PC-9 (cell line): ENCODE measurements around the gene GP2. TPM values are rescaled to one million over a fixed set of nuclear protein-coding genes. Genes with fewer than 3 reads are reported as not detected.

Experiments used
- BruUV-seq: library from RNA; stranded (reverse); fragments of 400-500 nt; replicated peaks from 2 replicates; lab custom pipeline; 2021; lab: Mats Ljungman, UMichigan
- CTCF ChIA-PET: fragments of 300-600 bp; sonication (Branson Sonifier 250); formaldehyde crosslinking; loops from one replicate; lab custom pipeline; 2022; ENCODE audit warnings: antibody characterized with exemption; lab: Charles Lee
- POLR2A ChIA-PET: fragments of 300-600 bp; sonication (Branson Sonifier 250); formaldehyde crosslinking; loops from one replicate; lab custom pipeline; 2022; ENCODE audit warnings: antibody characterized with exemption; ENCODE audit not compliant: unreplicated experiment; lab: Charles Lee
- DNase-seq, 2 experiments: peaks; one replicate each; pipeline versions ENCODE4 v3.0.0 to v3.0.0-alpha.2; 2015 to 2022; ENCODE audit warnings: mixed read lengths in 1 of 2
- H2AFZ ChIP-seq: fragments of 200-600 bp; sonication (generic); 2 replicates; pipeline ENCODE4 v1.8.1; 2017; ENCODE audit warnings: antibody characterized with exemption
- H3F3A ChIP-seq: fragments of 200-600 bp; sonication (generic); 2 replicates; pipeline ENCODE4 v1.8.1; 2017; ENCODE audit warnings: antibody characterized with exemption, mild to moderate bottlenecking, low read depth; ENCODE audit not compliant: insufficient read depth
- H3K27ac ChIP-seq: fragments of 200-600 bp; sonication (generic); 2 replicates; pipeline ENCODE4 v1.6.1; 2016; ENCODE audit warnings: mixed run types
- H3K27me3 ChIP-seq: fragments of 200-600 bp; sonication (generic); 2 replicates; pipeline ENCODE4 v1.6.1; 2016; ENCODE audit warnings: low read depth, mixed run types; ENCODE audit not compliant: insufficient read depth
- H3K36me3 ChIP-seq: fragments of 200-600 bp; sonication (generic); 2 replicates; pipeline ENCODE4 v1.6.1; 2016; ENCODE audit warnings: low read depth, mixed run types
- H3K4me1 ChIP-seq: fragments of 200-600 bp; sonication (generic); replicated peaks from 2 replicates; pipeline ENCODE4 v1.6.1; 2016; ENCODE audit warnings: mixed run types; ENCODE audit not compliant: insufficient read depth
- H3K4me2 ChIP-seq: fragments of 200-600 bp; sonication (generic); 2 replicates; pipeline ENCODE4 v1.6.1; 2017; ENCODE audit warnings: mixed run types
- H3K4me3 ChIP-seq: fragments of 200-600 bp; sonication (generic); 2 replicates; pipeline ENCODE4 v1.6.1; 2016; ENCODE audit warnings: mixed run types
- H3K79me2 ChIP-seq: fragments of 200-600 bp; sonication (generic); 2 replicates; pipeline ENCODE4 v1.6.1; 2017; ENCODE audit warnings: low read depth, mixed run types
- H3K9me2 ChIP-seq: fragments of 200-600 bp; sonication (generic); 2 replicates; pipeline ENCODE4 v1.8.1; 2017; ENCODE audit warnings: mild to moderate bottlenecking; ENCODE audit not compliant: insufficient read depth
- H3K9me3 ChIP-seq: fragments of 200-600 bp; sonication (generic); 2 replicates; pipeline ENCODE4 v1.8.1; 2016; ENCODE audit warnings: low read depth; ENCODE audit not compliant: insufficient read depth
- H4K20me1 ChIP-seq: fragments of 200-600 bp; sonication (generic); 2 replicates; pipeline ENCODE4 v1.8.1; 2017; ENCODE audit not compliant: insufficient read depth
- CTCF ChIP-seq: fragments of 200-600 bp; sonication (generic); conservative IDR thresholded peaks from 2 replicates; pipeline ENCODE4 v1.6.1; 2017; ENCODE audit warnings: mixed run types, antibody characterized with exemption, mild to moderate bottlenecking, moderate library complexity
- EZH2 ChIP-seq: fragments of 200-600 bp; sonication (generic); IDR thresholded peaks from 2 replicates; pipeline ENCODE4 v1.8.0; 2017; ENCODE audit warnings: antibody characterized with exemption, low read depth
- intact Hi-C: fragments of 100-400 bp; cut with micrococcal nuclease; formaldehyde crosslinking; loops from one replicate; pipeline ENCODE4 v1.10.0; 2022; ENCODE audit not compliant: unreplicated experiment
- total RNA-seq: library from RNA; stranded (reverse); gene quantifications from 2 replicates; pipeline ENCODE4 v1.2.3, GENCODE V29; 2021

Gene GP2
- total RNA-seq, 1 experiment from 2014 or later, result not detected

GRCh38 chr16:20355114-20355782, 27.9 kb upstream of the GP2 start:
- no peaks in the 10 kb centered on the region for H3K4me1 ChIP-seq
- H3F3A ChIP-seq, result no peaks in the 10 kb centered on the region
- peaks cover 36% of the 10 kb centered on the region for H3K27me3 ChIP-seq
- no peaks in the 10 kb centered on the region for H3K9me3 ChIP-seq
- no TSS peak for BruUV-seq
- TF ChIP-seq EZH2 (no peak), CTCF (no peak)
- no peak for DNase-seq
- H3K9me2 ChIP-seq, result no peaks in the 10 kb centered on the region
- CTCF ChIA-PET, result no interaction called here
- POLR2A ChIA-PET, result no interaction called here
- no peaks in the 10 kb centered on the region for H3K36me3 ChIP-seq
- no peak overlapping the region for H3K4me3 ChIP-seq
- no peak overlapping the region for H3K27ac ChIP-seq
- H2AFZ ChIP-seq, result no peak overlapping the region
- intact Hi-C loops, result no loop called here
- H3K79me2 ChIP-seq, result no peaks in the 10 kb centered on the region
- no peak overlapping the region for H3K4me2 ChIP-seq
- no peaks in the 10 kb centered on the region for H4K20me1 ChIP-seq

- H3K4me1 ChIP-seq, result no peaks in the 10 kb centered on the region
- H3K9me2 ChIP-seq, result no peaks in the 10 kb centered on the region
- no peaks in the 10 kb centered on the region for H3K9me3 ChIP-seq
- no peaks in the 10 kb centered on the region for H4K20me1 ChIP-seq
- POLR2A ChIA-PET, result no interaction called here
- no peak overlapping the region for H3K4me2 ChIP-seq
- no peaks in the 10 kb centered on the region for H3F3A ChIP-seq
- no peak for TF ChIP-seq EZH2
- no peak for TF ChIP-seq CTCF
- H3K27ac ChIP-seq, result no peak overlapping the region
- no peak overlapping the region for H2AFZ ChIP-seq
- no peak overlapping the region for H3K4me3 ChIP-seq
- peaks cover 35% of the 10 kb centered on the region for H3K27me3 ChIP-seq
- no peak for DNase-seq
- no peaks in the 10 kb centered on the region for H3K36me3 ChIP-seq
- H3K79me2 ChIP-seq, result no peaks in the 10 kb centered on the region
- CTCF ChIA-PET, result no interaction called here
- BruUV-seq, result no TSS peak
- intact Hi-C loops, result no loop called here
Observed at GRCh38 chr16:20353379-20353778, 26.1 kb upstream of the GP2 start.

- Histone ChIP-seq H3K27ac (no peak within 1 kb of the TSS), H3K4me1 (no peaks in the 10 kb centered on the region), H3K4me2 (no peak within 1 kb of the TSS), H4K20me1 (no peaks in the 10 kb centered on the region), H3F3A (no peaks in the 10 kb centered on the region), H3K79me2 (no peaks in the 10 kb centered on the region), H3K27me3 (peaks cover 29% of the 10 kb centered on the region), H3K9me2 (no peaks in the 10 kb centered on the region), H2AFZ (no peak within 1 kb of the TSS), H3K4me3 (no peak within 1 kb of the TSS), H3K9me3 (no peaks in the 10 kb centered on the region), H3K36me3 (no peaks in the 10 kb centered on the region)
- intact Hi-C loops, result no loop called here
- DNase-seq, result no peak
- no TSS peak for BruUV-seq
- CTCF ChIA-PET, result no interaction called here
- POLR2A ChIA-PET, result no interaction called here
- TF ChIP-seq CTCF (no peak), EZH2 (no peak)
Observed at GRCh38 chr16:20352615-20353014, 25.3 kb upstream of the GP2 start, which contains the start of gene UMOD. Gene UMOD (minus strand): TSS chr16:20352715. CDS start chr16:20350737, 1,978 bp downstream.
